K562 (cell line): Measurements from ENCODE around the gene RCOR1. TPM values are rescaled to one million over a fixed set of nuclear protein-coding genes. Genes with fewer than 3 reads are reported as not detected.

ENCODE experiments used
- BRF2 ChIP-seq: IDR thresholded peaks from 3 replicates; pipeline ENCODE4 v1.6.1; 2011; ENCODE audit warnings: borderline replicate concordance, mild to moderate bottlenecking; ENCODE audit not compliant: insufficient read length, insufficient read depth
- CCAR2 ChIP-seq: fragments of 200-400 bp; formaldehyde crosslinking; IDR thresholded peaks from 2 replicates; pipeline ENCODE4 v1.6.1; 2017; ENCODE audit warnings: mild to moderate bottlenecking, low read depth, low read length
- DPF2 ChIP-seq: fragments of 450-650 bp; IDR thresholded peaks from 2 replicates; pipeline ENCODE4 v1.6.1; 2016
- E2F4 ChIP-seq: sonication (generic); formaldehyde crosslinking; IDR thresholded peaks from 2 replicates; pipeline ENCODE4 v1.8.0; 2022; ENCODE audit warnings: mild to moderate bottlenecking, low read depth, missing genetic modification reagents
- FOXJ3 ChIP-seq: sonication (generic); formaldehyde crosslinking; IDR thresholded peaks from 2 replicates; pipeline ENCODE4 v1.4.0; 2020; ENCODE audit warnings: mild to moderate bottlenecking, missing genetic modification reagents
- GABPB1 ChIP-seq: sonication (generic); formaldehyde crosslinking; IDR thresholded peaks from 2 replicates; pipeline ENCODE4 v1.8.0; 2022; ENCODE audit warnings: mild to moderate bottlenecking, missing genetic modification reagents
- MIER1 ChIP-seq: fragments of 450-650 bp; IDR thresholded peaks from 2 replicates; pipeline ENCODE4 v1.6.1; 2016; ENCODE audit warnings: antibody characterized with exemption, mild to moderate bottlenecking, low read depth
- MNT ChIP-seq, 2 experiments: fragments of 450-650 bp; conservative IDR thresholded peaks; 2 replicates each; pipeline ENCODE4 v1.6.1; 2017; ENCODE audit warnings: mild to moderate bottlenecking in 2 of 2, moderate library complexity in 2 of 2
- NR2C2 ChIP-seq, 2 experiments: fragments of 200-800 bp in 1 of 2; sonication (Bioruptor generic) in 1 of 2; sonication (generic) in 1 of 2; formaldehyde crosslinking in 1 of 2; IDR thresholded peaks; 2 replicates each; pipeline versions ENCODE4 v1.6.1 to v1.8.0; 2016 to 2022; ENCODE audit warnings: mild to moderate bottlenecking in 1 of 2, missing compliant biosample characterization in 1 of 2, missing genetic modification characterization in 1 of 2, missing genetic modification reagents in 1 of 2
- RBM15 ChIP-seq: fragments of 200-400 bp; formaldehyde crosslinking; IDR thresholded peaks from 2 replicates; pipeline ENCODE4 v1.6.1; 2018; ENCODE audit warnings: mild to moderate bottlenecking, low read length, moderate library complexity; ENCODE audit not compliant: insufficient read depth
- SMARCC2 ChIP-seq: fragments of 450-650 bp; IDR thresholded peaks from 2 replicates; pipeline ENCODE4 v1.6.1; 2017; ENCODE audit warnings: antibody characterized with exemption, moderate library complexity, mild to moderate bottlenecking, low read depth
- TBP ChIP-seq: optimal IDR thresholded peaks from 2 replicates; pipeline ENCODE3; 2011; ENCODE audit warnings: low read depth, low read length, improper control_type of control experiment
- THRAP3 ChIP-seq: fragments of 450-650 bp; IDR thresholded peaks from 2 replicates; pipeline ENCODE4 v1.6.1; 2016; ENCODE audit warnings: mild to moderate bottlenecking, inconsistent platforms, borderline replicate concordance
- U2AF1 ChIP-seq: fragments of 200-400 bp; formaldehyde crosslinking; optimal IDR thresholded peaks from 2 replicates; pipeline ENCODE3; 2017; ENCODE audit warnings: mild to moderate bottlenecking, low read depth, low read length, moderate library complexity
- ZBTB49 ChIP-seq: sonication (generic); formaldehyde crosslinking; IDR thresholded peaks from 2 replicates; pipeline ENCODE4 v1.8.0; 2022; ENCODE audit warnings: missing genetic modification reagents, mild to moderate bottlenecking, borderline replicate concordance
- ZFX ChIP-seq: sonication (generic); formaldehyde crosslinking; IDR thresholded peaks from 2 replicates; pipeline ENCODE4 v1.8.0; 2022; ENCODE audit warnings: mild to moderate bottlenecking, missing genetic modification reagents, moderate library complexity
- ZKSCAN8 ChIP-seq: fragments of 200-800 bp; sonication (Bioruptor generic); IDR thresholded peaks from 2 replicates; pipeline ENCODE4 v1.6.1; 2016; ENCODE audit warnings: missing genetic modification characterization, missing compliant biosample characterization
- ZNF146 ChIP-seq: IDR thresholded peaks from one replicate; pipeline ENCODE4 v1.6.1; 2018; ENCODE audit warnings: missing compliant biosample characterization; ENCODE audit not compliant: unreplicated experiment
- ZNF354B ChIP-seq: fragments of 250-450 bp; sonication (Bioruptor Pico); IDR thresholded peaks from 2 replicates; pipeline ENCODE4 v1.4.0; 2020
- ZNF395 ChIP-seq: fragments of 200-800 bp; sonication (Bioruptor generic); IDR thresholded peaks from 2 replicates; pipeline ENCODE4 v1.6.1; 2017; ENCODE audit warnings: missing genetic modification characterization, missing compliant biosample characterization
- polyA plus RNA-seq, 8 experiments: library from polyadenylated mRNA; depleted of rRNA in 4 of 8; stranded (reverse) in 5 of 8; unstranded in 3 of 8; fragments of >200 nt; fragmentation: Nextera tagmentation in 2 of 8; fragmentation: Illumina TruSeq in 1 of 8; extraction: Ambion mirVana in 2 of 8; extraction: Trizol in 1 of 8; gene quantifications; 2 replicates each; pipeline versions ENCODE4 v1.2.1 to v1.2.3, GENCODE V29; 2011 to 2014; ENCODE audit warnings: inconsistent platforms in 1 of 8, missing spikeins in 1 of 8
- total RNA-seq, 7 experiments: library from RNA; depleted of rRNA in 6 of 7; stranded (reverse); fragments of >200 nt in 6 of 7; fragmentation: Illumina TruSeq in 2 of 7; extraction: Trizol in 2 of 7; gene quantifications; 2 replicates each; pipeline versions ENCODE4 v1.2.1 to v1.2.3, GENCODE V29; 2011 to 2021; ENCODE audit warnings: low replicate concordance in 1 of 7

RCOR1 gene
- total and polyA plus RNA-seq, 9 of the 15 experiments (the other 6 are each of a cell fraction or from before 2014, with no cell fraction given) = 8.5 to 47.9 (median 20.9) TPM

GRCh38 chr14:102551995-102552705, 40.3 kb upstream of the RCOR1 start (continued):
- no peak for TF ChIP-seq ZBTB49 (CRISPR knock-in tag)
- TF ChIP-seq CCAR2 = no peak
- TF ChIP-seq DPF2 = peak; percentile 95
- no peak for TF ChIP-seq E2F4 (CRISPR knock-in tag)
- 0 out of 2 replicates have a peak, but pooled peaks have one; percentile 64 for TF ChIP-seq ZNF395 (CRISPR knock-in tag)
- TF ChIP-seq GABPB1 (CRISPR knock-in tag) = peak; percentile 69; the same call in 1 of the 2 replicates
- TF ChIP-seq BRF2 = no peak
- TF ChIP-seq FOXJ3 = no peak
- no peak for TF ChIP-seq NR2C2 (CRISPR knock-in tag; IDR thresholded peaks at IDR 0.05)
- no peak; the same call in 1 of the 2 replicates for TF ChIP-seq NR2C2 (tag; IDR thresholded peaks at IDR 0.05)
- TF ChIP-seq ZNF146 (CRISPR knock-in tag) = no peak
- no peak for TF ChIP-seq U2AF1
- no peak for TF ChIP-seq MIER1
- no peak for TF ChIP-seq ZNF354B (CRISPR knock-in tag)
- peak; percentile 58 for TF ChIP-seq TBP
- TF ChIP-seq ZKSCAN8 = no peak; the same call in 1 of the 2 replicates
- TF ChIP-seq RBM15 = no peak
- peak; percentile 21; the same call in 1 of the 2 replicates for TF ChIP-seq ZFX (CRISPR knock-in tag)
- TF ChIP-seq THRAP3 = no peak
- peak; percentile 75 for TF ChIP-seq SMARCC2
- peak; percentile 17 to 57; a peak in 3 of 4 replicates for TF ChIP-seq MNT (conservative IDR thresholded peaks at IDR 0.05)
